Measurements from ENCODE around the gene CRYL1. TPM values are rescaled to one million over a fixed set of nuclear protein-coding genes. Genes with fewer than 3 reads are reported as not detected.

CRYL1 gene
- total RNA-seq, 3 donors from 2014 or later = 27.5 to 68.3 (median 29.0) TPM

- Histone ChIP-seq H3K4me1 (no peaks in the 10 kb centered on the region), H3K9me3 (no peaks in the 10 kb centered on the region), H3K4me3 (no peak overlapping the region), H3K27me3 (no peaks in the 10 kb centered on the region), H3K27ac (no peak overlapping the region), H3K36me3 (no peaks in the 10 kb centered on the region)
- intact Hi-C loops (cut with DNase I; ENCODE audit: low total_unique reads) = no loop called here
- DNase-seq (ENCODE audit: low spot score in 2 of 2) = no peak
- TF ChIP-seq POLR2AphosphoS5 (IDR thresholded peaks at IDR 0.05) = no peak
- no peak for TF ChIP-seq POLR2A (IDR thresholded peaks at IDR 0.05)
- TF ChIP-seq, protein P1, sequence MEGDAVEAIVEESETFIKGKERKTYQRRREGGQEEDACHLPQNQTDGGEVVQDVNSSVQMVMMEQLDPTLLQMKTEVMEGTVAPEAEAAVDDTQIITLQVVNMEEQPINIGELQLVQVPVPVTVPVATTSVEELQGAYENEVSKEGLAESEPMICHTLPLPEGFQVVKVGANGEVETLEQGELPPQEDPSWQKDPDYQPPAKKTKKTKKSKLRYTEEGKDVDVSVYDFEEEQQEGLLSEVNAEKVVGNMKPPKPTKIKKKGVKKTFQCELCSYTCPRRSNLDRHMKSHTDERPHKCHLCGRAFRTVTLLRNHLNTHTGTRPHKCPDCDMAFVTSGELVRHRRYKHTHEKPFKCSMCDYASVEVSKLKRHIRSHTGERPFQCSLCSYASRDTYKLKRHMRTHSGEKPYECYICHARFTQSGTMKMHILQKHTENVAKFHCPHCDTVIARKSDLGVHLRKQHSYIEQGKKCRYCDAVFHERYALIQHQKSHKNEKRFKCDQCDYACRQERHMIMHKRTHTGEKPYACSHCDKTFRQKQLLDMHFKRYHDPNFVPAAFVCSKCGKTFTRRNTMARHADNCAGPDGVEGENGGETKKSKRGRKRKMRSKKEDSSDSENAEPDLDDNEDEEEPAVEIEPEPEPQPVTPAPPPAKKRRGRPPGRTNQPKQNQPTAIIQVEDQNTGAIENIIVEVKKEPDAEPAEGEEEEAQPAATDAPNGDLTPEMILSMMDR (IDR thresholded peaks at IDR 0.05) = no peak
Observed at GRCh38 chr13:20487927-20488326, 37.7 kb downstream of the CRYL1 start.

- Histone ChIP-seq H3K27me3 (no peaks in the 10 kb centered on the region), H3K27ac (no peak overlapping the region), H3K36me3 (no peaks in the 10 kb centered on the region), H3K4me3 (no peak overlapping the region), H3K9me3 (no peaks in the 10 kb centered on the region), H3K4me1 (no peaks in the 10 kb centered on the region)
- no peak for DNase-seq (ENCODE audit: low spot score in 2 of 2)
- TF ChIP-seq POLR2A (IDR thresholded peaks at IDR 0.05) = no peak
- TF ChIP-seq POLR2AphosphoS5 (IDR thresholded peaks at IDR 0.05) = no peak
- TF ChIP-seq, protein P1 (IDR thresholded peaks at IDR 0.05) = no peak
- intact Hi-C loops (cut with DNase I; ENCODE audit: low total_unique reads) = no loop called here
Observed at GRCh38 chr13:20482787-20483186, 42.9 kb downstream of the CRYL1 start.

- no peaks in the 10 kb centered on the region for H3K36me3 ChIP-seq
- intact Hi-C loops (cut with DNase I; ENCODE audit: low total_unique reads) = no loop called here
- no peaks in the 10 kb centered on the region for H3K9me3 ChIP-seq
- no peaks in the 10 kb centered on the region for H3K4me1 ChIP-seq
- DNase-seq (ENCODE audit: low spot score in 2 of 2) = no peak
- H3K4me3 ChIP-seq = no peak overlapping the region
- H3K27me3 ChIP-seq = no peaks in the 10 kb centered on the region
- H3K27ac ChIP-seq = no peak overlapping the region
- TF ChIP-seq POLR2AphosphoS5 (IDR thresholded peaks at IDR 0.05) (no peak), POLR2A (IDR thresholded peaks at IDR 0.05) (no peak)
- TF ChIP-seq, protein P1 (IDR thresholded peaks at IDR 0.05) = no peak
Observed at GRCh38 chr13:20482275-20482761, 43.3 kb downstream of the CRYL1 start.

- intact Hi-C loops (cut with DNase I; ENCODE audit: low total_unique reads) = no loop called here
- Histone ChIP-seq H3K4me3 (no peak overlapping the region), H3K4me1 (no peaks in the 10 kb centered on the region), H3K27me3 (no peaks in the 10 kb centered on the region), H3K27ac (no peak overlapping the region), H3K36me3 (no peaks in the 10 kb centered on the region), H3K9me3 (no peaks in the 10 kb centered on the region)
- no peak for DNase-seq (ENCODE audit: low spot score in 2 of 2)
- TF ChIP-seq POLR2A (IDR thresholded peaks at IDR 0.05) (no peak), POLR2AphosphoS5 (IDR thresholded peaks at IDR 0.05) (no peak)
- TF ChIP-seq, protein P1 (IDR thresholded peaks at IDR 0.05) = no peak
Observed at GRCh38 chr13:20477394-20477793, 48.3 kb downstream of the CRYL1 start.

GRCh38 chr13:20475927-20476691, 49.5 kb downstream of the CRYL1 start:
- H3K36me3 ChIP-seq = no peaks in the 10 kb centered on the region
- TF ChIP-seq POLR2AphosphoS5 (IDR thresholded peaks at IDR 0.05) (no peak), POLR2A (IDR thresholded peaks at IDR 0.05) (no peak)
- TF ChIP-seq, protein P1 (IDR thresholded peaks at IDR 0.05) = no peak
- H3K4me1 ChIP-seq = no peaks in the 10 kb centered on the region
- H3K27ac ChIP-seq = no peak overlapping the region
- H3K4me3 ChIP-seq = no peak overlapping the region
- intact Hi-C loops (cut with DNase I; ENCODE audit: low total_unique reads) = no loop called here
- DNase-seq (ENCODE audit: low spot score in 2 of 2) = no peak
- no peaks in the 10 kb centered on the region for H3K27me3 ChIP-seq
- H3K9me3 ChIP-seq = no peaks in the 10 kb centered on the region

Measured in breast epithelium (tissue), 4 donors.